ENCODE measurements around the gene HDAC11.
"Not testable (repeated sequence)": the region's sequence is repeated elsewhere in the genome, so short reads cannot be mapped to it uniquely, and the experiment has no call there.

The HDAC11 gene

DNA sequence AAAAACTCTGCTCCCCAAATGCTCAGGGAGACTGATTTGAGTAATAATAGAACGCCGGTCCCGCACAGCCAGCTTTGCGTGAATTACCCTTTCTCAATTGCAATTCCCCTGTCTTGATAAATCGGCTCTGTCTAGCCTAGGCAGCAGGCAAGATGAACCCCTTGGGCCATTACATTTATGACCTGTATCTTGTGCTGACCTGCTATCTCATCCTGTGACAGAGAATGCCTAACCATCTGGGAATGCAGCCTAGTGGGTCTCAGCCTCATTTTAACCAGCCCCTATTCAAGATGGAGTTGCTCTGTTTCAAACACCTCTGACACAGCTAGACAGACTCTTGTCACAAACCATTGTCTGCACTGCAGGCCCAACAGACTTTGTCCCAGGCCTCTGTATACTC lies 46.2 kb upstream of the HDAC11 start:
- TF ChIP-seq, protein P1, sequence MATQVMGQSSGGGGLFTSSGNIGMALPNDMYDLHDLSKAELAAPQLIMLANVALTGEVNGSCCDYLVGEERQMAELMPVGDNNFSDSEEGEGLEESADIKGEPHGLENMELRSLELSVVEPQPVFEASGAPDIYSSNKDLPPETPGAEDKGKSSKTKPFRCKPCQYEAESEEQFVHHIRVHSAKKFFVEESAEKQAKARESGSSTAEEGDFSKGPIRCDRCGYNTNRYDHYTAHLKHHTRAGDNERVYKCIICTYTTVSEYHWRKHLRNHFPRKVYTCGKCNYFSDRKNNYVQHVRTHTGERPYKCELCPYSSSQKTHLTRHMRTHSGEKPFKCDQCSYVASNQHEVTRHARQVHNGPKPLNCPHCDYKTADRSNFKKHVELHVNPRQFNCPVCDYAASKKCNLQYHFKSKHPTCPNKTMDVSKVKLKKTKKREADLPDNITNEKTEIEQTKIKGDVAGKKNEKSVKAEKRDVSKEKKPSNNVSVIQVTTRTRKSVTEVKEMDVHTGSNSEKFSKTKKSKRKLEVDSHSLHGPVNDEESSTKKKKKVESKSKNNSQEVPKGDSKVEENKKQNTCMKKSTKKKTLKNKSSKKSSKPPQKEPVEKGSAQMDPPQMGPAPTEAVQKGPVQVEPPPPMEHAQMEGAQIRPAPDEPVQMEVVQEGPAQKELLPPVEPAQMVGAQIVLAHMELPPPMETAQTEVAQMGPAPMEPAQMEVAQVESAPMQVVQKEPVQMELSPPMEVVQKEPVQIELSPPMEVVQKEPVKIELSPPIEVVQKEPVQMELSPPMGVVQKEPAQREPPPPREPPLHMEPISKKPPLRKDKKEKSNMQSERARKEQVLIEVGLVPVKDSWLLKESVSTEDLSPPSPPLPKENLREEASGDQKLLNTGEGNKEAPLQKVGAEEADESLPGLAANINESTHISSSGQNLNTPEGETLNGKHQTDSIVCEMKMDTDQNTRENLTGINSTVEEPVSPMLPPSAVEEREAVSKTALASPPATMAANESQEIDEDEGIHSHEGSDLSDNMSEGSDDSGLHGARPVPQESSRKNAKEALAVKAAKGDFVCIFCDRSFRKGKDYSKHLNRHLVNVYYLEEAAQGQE (IDR thresholded peaks at IDR 0.05; ENCODE audit: insufficient replicate concordance, low read depth): no peak
- TF ChIP-seq POLR2AphosphoS5 (IDR thresholded peaks at IDR 0.05; ENCODE audit: low read depth) (no peak), GABPA (IDR thresholded peaks at IDR 0.05; ENCODE audit: low read depth) (no peak), SPI1 (IDR thresholded peaks at IDR 0.05; ENCODE audit: borderline replicate concordance, low read depth) (no peak)
- TF ChIP-seq, protein P2, sequence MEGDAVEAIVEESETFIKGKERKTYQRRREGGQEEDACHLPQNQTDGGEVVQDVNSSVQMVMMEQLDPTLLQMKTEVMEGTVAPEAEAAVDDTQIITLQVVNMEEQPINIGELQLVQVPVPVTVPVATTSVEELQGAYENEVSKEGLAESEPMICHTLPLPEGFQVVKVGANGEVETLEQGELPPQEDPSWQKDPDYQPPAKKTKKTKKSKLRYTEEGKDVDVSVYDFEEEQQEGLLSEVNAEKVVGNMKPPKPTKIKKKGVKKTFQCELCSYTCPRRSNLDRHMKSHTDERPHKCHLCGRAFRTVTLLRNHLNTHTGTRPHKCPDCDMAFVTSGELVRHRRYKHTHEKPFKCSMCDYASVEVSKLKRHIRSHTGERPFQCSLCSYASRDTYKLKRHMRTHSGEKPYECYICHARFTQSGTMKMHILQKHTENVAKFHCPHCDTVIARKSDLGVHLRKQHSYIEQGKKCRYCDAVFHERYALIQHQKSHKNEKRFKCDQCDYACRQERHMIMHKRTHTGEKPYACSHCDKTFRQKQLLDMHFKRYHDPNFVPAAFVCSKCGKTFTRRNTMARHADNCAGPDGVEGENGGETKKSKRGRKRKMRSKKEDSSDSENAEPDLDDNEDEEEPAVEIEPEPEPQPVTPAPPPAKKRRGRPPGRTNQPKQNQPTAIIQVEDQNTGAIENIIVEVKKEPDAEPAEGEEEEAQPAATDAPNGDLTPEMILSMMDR (IDR thresholded peaks at IDR 0.05; ENCODE audit: insufficient read depth, low read length): no peak
- no peak for DNase-seq (ENCODE audit: low read depth in 1 of 2, low spot score in 1 of 2)
- Histone ChIP-seq H3K4me3 (replicated peaks; ENCODE audit: insufficient read depth, low read length) (no peak overlapping the region), H3K27ac (replicated peaks) (no peak overlapping the region), H3K27me3 (ENCODE audit: insufficient read depth, poor library complexity, severe bottlenecking) (no peaks in the 10 kb centered on the region)

DNA sequence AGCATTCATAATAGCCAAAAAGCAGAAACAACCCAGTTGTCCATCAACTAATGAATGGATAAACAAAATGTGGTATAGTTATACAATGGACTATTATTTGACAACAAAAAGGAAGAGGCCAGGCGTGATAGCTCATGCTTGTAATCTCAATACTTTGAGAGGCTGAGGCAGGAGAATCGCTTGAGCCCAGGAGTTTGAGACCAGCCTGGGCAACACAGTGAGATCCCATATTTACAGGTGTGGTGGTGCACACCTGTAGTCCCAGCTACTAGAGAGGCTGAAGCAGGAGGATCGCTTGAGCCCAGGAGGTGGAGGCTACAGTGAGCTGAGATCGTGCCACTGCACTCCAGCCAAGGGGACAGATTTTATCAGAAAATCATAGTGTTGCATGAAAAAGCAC lies 43.9 kb upstream of the HDAC11 start:
- H3K27ac ChIP-seq (replicated peaks); H3K4me3 ChIP-seq (replicated peaks; ENCODE audit: insufficient read depth, low read length); DNase-seq (ENCODE audit: low read depth in 1 of 2, low spot score in 1 of 2); H3K27me3 ChIP-seq (ENCODE audit: insufficient read depth, poor library complexity, severe bottlenecking): not testable (repeated sequence)

DNA sequence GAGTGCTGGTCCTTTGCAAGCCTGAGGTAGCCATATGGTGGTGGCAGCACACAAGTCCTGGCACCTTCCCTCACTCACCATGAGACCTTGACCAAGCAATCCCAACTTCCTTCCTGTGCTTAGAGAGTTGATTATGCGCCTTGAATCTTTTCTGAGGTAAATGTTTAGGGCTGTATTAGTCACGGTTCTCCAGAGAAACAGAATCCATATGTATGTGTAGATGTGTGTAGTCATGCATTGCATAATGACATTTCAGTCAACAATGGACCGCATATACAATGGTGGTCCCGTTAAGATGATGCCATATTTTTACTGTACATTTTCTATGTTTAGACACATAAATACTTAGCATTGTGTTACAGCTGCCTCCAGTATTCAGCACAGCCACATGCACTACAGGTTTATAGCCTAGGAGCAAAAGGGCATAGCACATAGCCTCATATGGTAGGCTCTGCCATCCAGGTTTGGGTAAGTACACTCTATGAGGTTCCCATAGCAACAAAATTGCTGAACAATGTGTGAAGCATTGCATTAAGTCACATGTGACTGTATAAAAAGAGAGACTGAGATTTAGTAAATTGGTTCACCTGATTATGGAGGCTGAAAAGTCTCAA lies 39.8 kb upstream of the HDAC11 start:
- no peak overlapping the region for H3K4me3 ChIP-seq (replicated peaks; ENCODE audit: insufficient read depth, low read length)
- TF ChIP-seq, protein P2 (IDR thresholded peaks at IDR 0.05; ENCODE audit: insufficient read depth, low read length): no peak
- TF ChIP-seq GABPA (IDR thresholded peaks at IDR 0.05; ENCODE audit: low read depth) (no peak), SPI1 (IDR thresholded peaks at IDR 0.05; ENCODE audit: borderline replicate concordance, low read depth) (no peak), POLR2AphosphoS5 (IDR thresholded peaks at IDR 0.05; ENCODE audit: low read depth) (no peak)
- TF ChIP-seq, protein P1 (IDR thresholded peaks at IDR 0.05; ENCODE audit: insufficient replicate concordance, low read depth): no peak
- DNase-seq (ENCODE audit: low read depth in 1 of 2, low spot score in 1 of 2): no peak
- H3K27ac ChIP-seq (replicated peaks): no peak overlapping the region
- no peaks in the 10 kb centered on the region for H3K27me3 ChIP-seq (ENCODE audit: insufficient read depth, poor library complexity, severe bottlenecking)

DNA sequence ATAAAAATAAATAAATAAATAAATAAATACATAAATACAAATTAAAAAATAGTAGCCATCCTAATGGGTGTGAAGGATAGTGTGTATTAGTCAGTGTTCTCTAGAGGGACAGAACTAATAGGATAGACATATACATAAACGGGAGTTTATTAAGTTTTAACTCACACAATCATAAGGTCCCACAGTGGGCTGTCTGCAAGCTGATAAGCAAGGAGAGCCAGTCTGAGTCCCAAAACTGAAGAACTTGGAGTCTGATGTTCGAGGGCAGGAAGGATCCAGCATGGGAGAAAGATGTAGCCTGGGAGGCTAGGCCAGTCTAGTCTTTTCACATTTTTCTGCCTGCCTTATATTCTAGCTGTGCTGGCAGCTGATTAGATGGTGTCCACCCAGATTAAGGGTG lies 37.2 kb upstream of the HDAC11 start:
- H3K27me3 ChIP-seq (ENCODE audit: insufficient read depth, poor library complexity, severe bottlenecking); H3K4me3 ChIP-seq (replicated peaks; ENCODE audit: insufficient read depth, low read length); DNase-seq (ENCODE audit: low read depth in 1 of 2, low spot score in 1 of 2); H3K27ac ChIP-seq (replicated peaks): not testable (repeated sequence)

DNA sequence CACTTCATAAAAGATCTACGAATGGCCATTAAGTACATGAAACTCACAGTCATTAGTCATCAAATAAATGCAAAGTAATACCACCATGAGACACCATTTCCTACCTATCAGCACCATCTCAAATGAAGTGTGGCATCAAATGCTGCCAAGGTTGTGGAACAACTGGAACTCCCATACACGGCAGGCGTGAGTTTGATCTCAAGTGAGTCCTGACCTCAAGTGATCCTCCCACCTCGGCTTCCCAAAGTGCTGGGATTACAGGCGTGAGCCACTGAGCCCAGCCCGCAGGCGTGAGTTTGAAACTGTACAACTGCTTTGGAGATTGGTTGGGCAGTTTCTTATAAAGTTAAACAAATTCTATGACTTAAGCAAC lies 28.8 kb upstream of the HDAC11 start:
- Histone ChIP-seq H3K4me3 (replicated peaks; ENCODE audit: insufficient read depth, low read length) (peak overlapping the region; percentile 51), H3K27ac (replicated peaks) (0 out of 2 replicates have a peak overlapping the region, but pooled peaks have one; percentile 7)

More for the DNA sequence above, 28.8 kb upstream of the HDAC11 start:
- no peak for DNase-seq (ENCODE audit: low read depth in 1 of 2, low spot score in 1 of 2)
- no peak for TF ChIP-seq POLR2AphosphoS5 (IDR thresholded peaks at IDR 0.05; ENCODE audit: low read depth)
- no peak for TF ChIP-seq GABPA (IDR thresholded peaks at IDR 0.05; ENCODE audit: low read depth)
- TF ChIP-seq, protein P2 (IDR thresholded peaks at IDR 0.05; ENCODE audit: insufficient read depth, low read length): no peak
- TF ChIP-seq SPI1 (IDR thresholded peaks at IDR 0.05; ENCODE audit: borderline replicate concordance, low read depth): no peak
- TF ChIP-seq, protein P1 (IDR thresholded peaks at IDR 0.05; ENCODE audit: insufficient replicate concordance, low read depth): no peak
- H3K27me3 ChIP-seq (ENCODE audit: insufficient read depth, poor library complexity, severe bottlenecking): no peaks in the 10 kb centered on the region

All from HL-60 (cell line).